ENCODE data around the gene GFOD2. TPM values are rescaled to one million over a fixed set of nuclear protein-coding genes. Genes with fewer than 3 reads are reported as not detected.

The GFOD2 gene
- total RNA-seq, 1 donor: 11.9 TPM

- H3K4me3 ChIP-seq (ENCODE audit: low read depth, low read length): peak overlapping the region; percentile 88
- DNase-seq (ENCODE audit: low read depth): no peak
These were observed 458 bp downstream of the GFOD2 start for GRCh38 chr16:67718668-67719047.

DNA sequence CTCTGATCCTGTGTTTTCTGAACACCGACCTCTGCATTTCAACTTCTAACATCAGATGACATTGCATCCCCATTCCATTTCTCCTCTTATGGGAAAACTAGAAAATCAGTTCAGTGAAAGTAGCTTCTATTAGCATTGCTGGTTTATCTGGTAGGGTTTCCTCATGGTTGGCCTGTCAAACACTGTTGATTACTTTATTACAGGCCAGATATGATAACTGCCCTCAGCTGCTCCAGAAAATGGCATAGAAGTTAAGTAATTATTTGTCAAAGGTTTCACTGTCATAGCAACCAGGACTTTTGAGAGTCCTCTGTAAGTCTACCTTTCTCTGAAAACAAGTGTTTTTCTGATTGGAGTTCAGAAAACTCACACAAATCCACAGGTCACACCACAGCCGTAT, 3.0 kb downstream of the GFOD2 start:
- TF ChIP-seq, protein P1, sequence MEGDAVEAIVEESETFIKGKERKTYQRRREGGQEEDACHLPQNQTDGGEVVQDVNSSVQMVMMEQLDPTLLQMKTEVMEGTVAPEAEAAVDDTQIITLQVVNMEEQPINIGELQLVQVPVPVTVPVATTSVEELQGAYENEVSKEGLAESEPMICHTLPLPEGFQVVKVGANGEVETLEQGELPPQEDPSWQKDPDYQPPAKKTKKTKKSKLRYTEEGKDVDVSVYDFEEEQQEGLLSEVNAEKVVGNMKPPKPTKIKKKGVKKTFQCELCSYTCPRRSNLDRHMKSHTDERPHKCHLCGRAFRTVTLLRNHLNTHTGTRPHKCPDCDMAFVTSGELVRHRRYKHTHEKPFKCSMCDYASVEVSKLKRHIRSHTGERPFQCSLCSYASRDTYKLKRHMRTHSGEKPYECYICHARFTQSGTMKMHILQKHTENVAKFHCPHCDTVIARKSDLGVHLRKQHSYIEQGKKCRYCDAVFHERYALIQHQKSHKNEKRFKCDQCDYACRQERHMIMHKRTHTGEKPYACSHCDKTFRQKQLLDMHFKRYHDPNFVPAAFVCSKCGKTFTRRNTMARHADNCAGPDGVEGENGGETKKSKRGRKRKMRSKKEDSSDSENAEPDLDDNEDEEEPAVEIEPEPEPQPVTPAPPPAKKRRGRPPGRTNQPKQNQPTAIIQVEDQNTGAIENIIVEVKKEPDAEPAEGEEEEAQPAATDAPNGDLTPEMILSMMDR (IDR thresholded peaks at IDR 0.05; ENCODE audit: insufficient read depth, low read length): no peak
- no peak overlapping the region for H3K4me3 ChIP-seq (ENCODE audit: low read depth, low read length)
- DNase-seq (ENCODE audit: low read depth): no peak

More at GRCh38 chr16:67718668-67719047, 458 bp downstream of the GFOD2 start:
- TF ChIP-seq, protein P1 (IDR thresholded peaks at IDR 0.05; ENCODE audit: insufficient read depth, low read length): no peak

DNA sequence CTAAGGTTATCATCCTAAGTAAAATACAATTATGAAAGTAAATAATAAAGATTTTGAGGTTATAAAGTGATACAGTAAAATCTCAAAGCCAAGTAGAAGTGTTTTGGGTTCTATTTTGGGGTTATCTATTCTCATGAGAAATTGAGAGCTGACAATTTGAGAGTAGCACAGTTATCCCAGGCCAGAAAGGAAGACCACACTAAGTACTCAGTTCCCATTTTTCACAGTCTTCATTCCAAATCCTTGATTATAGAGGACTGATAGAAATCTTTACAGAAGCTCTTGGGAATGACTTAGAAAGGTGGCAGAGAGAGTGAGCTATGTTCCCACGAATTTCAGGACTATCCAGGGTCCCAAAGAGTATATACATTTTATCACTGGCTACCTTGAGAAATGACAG, 4.6 kb downstream of the GFOD2 start:
- TF ChIP-seq, protein P1 (IDR thresholded peaks at IDR 0.05; ENCODE audit: insufficient read depth, low read length): no peak
- no peak overlapping the region for H3K4me3 ChIP-seq (ENCODE audit: low read depth, low read length)
- DNase-seq (ENCODE audit: low read depth): no peak

DNA sequence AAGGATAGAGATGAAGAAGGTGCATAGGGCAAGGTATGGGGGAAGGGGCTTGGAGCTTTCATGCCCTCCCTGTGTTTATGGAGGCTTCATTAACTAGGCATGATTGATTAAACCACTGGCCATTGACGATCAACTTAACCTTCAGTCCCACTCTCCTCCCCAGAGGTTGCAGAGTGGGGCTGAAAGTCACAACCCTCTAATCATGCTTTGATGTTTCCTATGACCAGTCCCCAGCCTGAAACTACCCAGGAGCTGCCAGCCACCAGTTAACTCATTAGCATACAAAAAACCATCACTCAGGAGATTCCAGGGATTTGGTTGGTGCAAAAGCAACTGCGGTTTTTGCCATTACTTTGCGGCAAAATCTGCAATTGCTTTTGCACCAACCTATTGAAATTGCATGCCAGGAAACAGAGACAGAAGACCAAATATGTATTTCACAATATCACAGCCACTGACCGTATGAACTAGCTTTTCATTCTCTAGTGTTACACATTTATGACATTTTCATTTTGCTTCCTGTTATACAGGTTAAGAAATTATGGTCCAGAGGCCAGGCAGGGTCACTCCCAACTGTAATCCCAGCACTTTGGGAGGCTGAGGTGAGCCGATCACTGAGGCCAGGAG, 5.4 kb downstream of the GFOD2 start:
- no peak overlapping the region for H3K4me3 ChIP-seq (ENCODE audit: low read depth, low read length)
- no peak for DNase-seq (ENCODE audit: low read depth)
- TF ChIP-seq, protein P1 (IDR thresholded peaks at IDR 0.05; ENCODE audit: insufficient read depth, low read length): no peak

DNA sequence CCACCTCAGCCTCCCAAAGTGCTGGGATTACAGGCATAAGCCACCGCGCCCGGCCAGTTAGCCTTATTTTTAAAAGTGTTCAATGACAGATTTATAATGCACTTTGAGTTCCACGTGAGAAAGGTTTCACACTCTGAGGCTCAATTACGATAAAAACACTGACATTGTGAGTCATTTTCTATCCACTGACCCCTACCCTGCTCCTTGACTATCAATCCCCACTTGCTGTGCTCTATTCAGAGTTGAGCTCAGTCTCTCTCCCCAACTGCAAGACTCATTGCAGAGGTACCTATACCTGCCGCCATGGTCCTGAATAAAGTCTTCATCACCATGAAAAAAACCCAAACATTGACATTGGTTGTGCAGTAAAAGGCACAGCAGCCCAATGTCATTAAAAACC, 8.5 kb downstream of the GFOD2 start:
- no peak for DNase-seq (ENCODE audit: low read depth)
- H3K4me3 ChIP-seq (ENCODE audit: low read depth, low read length): no peak overlapping the region
- TF ChIP-seq, protein P1 (IDR thresholded peaks at IDR 0.05; ENCODE audit: insufficient read depth, low read length): no peak

DNA sequence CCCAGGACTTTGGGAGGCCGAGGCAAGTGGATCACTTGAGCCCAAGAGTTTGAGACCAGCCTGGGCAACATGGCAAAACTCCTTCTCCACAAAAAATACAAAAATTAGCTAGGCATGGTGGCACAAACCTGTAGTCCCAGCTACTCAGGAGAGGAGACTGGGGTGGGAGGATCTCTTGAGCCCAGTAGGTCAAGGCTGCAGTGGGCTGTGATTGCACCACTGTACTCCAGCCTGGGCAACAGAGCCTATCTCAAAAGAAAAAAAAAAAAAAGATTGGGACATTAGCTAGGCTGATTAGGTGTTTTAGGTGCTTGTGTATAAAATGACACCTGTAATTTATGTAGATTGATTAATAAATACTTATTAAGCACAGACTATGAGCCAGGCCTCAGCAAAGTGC, 10.1 kb downstream of the GFOD2 start:
- no peak overlapping the region for H3K4me3 ChIP-seq (ENCODE audit: low read depth, low read length)
- TF ChIP-seq, protein P1 (IDR thresholded peaks at IDR 0.05; ENCODE audit: insufficient read depth, low read length): no peak
- DNase-seq (ENCODE audit: low read depth): no peak

DNA sequence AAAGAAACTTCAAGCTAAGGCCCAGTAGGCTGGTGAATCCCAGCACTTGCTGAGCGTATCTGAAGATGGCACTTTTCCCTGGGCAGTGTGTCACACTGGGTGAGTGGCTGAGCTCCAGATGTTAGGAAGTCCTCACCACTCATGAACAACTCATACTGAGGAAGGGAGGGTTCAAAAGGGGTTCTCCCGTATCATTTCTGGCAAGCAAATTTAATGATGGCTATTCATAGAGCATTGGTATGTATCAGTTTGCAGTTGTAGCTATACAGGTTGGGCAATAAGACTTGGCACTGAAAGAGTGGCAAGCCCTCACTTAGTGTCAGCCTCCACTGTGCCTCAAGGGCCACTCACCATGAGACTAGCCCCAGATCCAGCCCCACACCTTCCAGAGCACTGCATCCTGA, 10.7 kb downstream of the GFOD2 start:
- no peak overlapping the region for H3K4me3 ChIP-seq (ENCODE audit: low read depth, low read length)
- DNase-seq (ENCODE audit: low read depth): peak; percentile 35
- TF ChIP-seq, protein P1 (IDR thresholded peaks at IDR 0.05; ENCODE audit: insufficient read depth, low read length): no peak
